Fibroblast of the aortic adventitia (primary cell): ENCODE data around the gene PSMD4. TPM values are rescaled to one million over a fixed set of nuclear protein-coding genes. Genes with fewer than 3 reads are reported as not detected.
A peak's percentile ranks its signal among the peaks of the same experiment; 100 is the strongest.

ENCODE experiments used
- DNase-seq: peaks from one replicate; pipeline ENCODE4 v3.0.0-alpha.2; 2010; ENCODE audit warnings: low read depth
- H3K4me3 ChIP-seq: 2 replicates; pipeline ENCODE4 v1.5.1; 2011; ENCODE audit warnings: low read depth, mild to moderate bottlenecking, control low read depth, low read length, moderate library complexity
- total RNA-seq: library from RNA; depleted of rRNA; stranded (reverse); fragments of >200 nt; gene quantifications from 2 replicates; pipeline ENCODE4 v1.2.3, GENCODE V29; 2012; ENCODE audit warnings: low replicate concordance
- TF ChIP-seq, protein P1 (sequence below): IDR thresholded peaks from 2 replicates; pipeline ENCODE4 v1.5.1; 2011; ENCODE audit warnings: mild to moderate bottlenecking, low read length, control low read depth, inconsistent platforms; ENCODE audit not compliant: insufficient read depth

The PSMD4 gene
- total RNA-seq, 1 donor: 111 TPM

DNA sequence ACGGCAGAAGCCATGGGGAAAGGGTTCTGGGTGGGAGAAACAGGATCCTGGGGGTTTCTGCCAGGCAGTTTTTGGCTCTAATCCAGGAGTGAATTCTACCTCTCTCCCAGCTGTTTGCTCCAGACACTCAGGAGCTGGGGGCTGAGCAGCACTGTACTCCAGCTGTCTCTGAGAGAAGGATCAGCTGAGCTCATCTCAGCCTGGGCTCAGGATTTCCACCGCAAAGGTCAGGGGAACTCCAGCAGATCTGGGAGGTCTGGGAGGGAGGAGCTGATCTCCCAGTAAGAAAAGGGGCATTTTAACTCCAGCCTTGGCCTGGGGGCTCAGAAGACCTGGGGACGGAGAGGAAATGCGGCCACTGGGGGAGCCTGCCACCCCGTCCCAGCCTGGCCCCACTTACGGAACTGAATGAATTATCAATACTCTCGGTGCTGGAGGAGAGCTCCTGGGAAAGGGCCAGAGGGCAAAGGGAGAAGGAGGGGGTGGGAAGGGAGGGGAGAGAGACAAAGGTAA lies 55.3 kb downstream of the PSMD4 start:
- TF ChIP-seq, protein P1, sequence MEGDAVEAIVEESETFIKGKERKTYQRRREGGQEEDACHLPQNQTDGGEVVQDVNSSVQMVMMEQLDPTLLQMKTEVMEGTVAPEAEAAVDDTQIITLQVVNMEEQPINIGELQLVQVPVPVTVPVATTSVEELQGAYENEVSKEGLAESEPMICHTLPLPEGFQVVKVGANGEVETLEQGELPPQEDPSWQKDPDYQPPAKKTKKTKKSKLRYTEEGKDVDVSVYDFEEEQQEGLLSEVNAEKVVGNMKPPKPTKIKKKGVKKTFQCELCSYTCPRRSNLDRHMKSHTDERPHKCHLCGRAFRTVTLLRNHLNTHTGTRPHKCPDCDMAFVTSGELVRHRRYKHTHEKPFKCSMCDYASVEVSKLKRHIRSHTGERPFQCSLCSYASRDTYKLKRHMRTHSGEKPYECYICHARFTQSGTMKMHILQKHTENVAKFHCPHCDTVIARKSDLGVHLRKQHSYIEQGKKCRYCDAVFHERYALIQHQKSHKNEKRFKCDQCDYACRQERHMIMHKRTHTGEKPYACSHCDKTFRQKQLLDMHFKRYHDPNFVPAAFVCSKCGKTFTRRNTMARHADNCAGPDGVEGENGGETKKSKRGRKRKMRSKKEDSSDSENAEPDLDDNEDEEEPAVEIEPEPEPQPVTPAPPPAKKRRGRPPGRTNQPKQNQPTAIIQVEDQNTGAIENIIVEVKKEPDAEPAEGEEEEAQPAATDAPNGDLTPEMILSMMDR: no peak
- peak; percentile 38 for DNase-seq
- H3K4me3 ChIP-seq: no peak overlapping the region

DNA sequence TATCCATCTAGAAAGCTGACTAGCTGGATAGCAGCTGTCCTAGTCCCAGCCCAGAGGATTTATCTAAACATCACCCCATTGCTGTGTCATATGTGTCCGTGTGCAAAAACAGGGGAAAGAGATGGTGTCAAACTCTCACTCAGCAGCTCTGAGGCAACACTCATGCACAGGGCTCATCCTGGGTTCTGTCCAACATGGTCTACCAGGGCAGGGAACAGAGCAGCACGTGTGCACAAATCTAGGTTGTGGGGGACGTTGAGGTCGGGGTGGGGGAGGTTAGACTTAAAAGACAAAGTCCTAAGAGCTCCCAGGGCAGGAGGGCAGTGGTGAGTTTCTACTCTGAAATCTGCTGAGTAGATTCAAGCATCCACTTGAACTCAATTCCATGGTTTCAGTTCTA lies 56.5 kb downstream of the PSMD4 start:
- TF ChIP-seq, protein P1: no peak
- H3K4me3 ChIP-seq: no peak overlapping the region
- no peak for DNase-seq

DNA sequence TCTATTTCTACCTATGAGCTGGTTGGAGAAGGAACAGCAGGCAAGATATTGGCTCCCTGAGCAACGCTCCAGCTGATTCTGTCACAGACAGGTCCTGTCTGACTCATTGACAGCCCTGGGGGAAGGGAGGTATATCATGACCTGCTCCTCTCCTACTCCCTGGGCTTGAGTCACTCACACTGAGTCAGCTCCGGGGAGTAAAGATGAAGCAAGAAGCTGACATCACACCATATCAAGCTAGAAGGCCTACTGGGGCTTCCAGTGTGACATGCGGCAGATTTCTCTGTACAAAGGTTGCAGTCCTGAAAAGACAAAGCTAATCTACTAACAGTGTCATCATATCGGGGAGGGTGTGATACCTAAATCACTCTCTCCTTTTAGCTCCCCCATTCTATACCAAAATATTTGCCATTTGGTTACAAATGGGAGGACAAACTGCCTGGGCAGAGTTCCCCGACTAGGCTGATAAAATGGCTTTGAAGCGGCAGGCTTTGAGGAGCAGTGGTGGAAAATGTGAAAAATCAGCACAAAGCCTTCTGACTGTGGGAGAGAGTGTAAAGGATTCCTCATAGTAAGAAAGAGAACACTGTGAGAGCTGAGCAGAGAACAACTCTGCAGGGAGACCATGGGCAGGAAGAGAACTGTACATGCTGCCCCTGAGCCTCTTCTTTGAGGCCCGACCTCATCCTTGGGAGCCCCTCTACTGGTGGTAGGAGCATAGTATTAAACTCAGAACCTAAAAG lies 57.2 kb downstream of the PSMD4 start:
- DNase-seq: peak; percentile 98
- TF ChIP-seq, protein P1: no peak
- no peak overlapping the region for H3K4me3 ChIP-seq

DNA sequence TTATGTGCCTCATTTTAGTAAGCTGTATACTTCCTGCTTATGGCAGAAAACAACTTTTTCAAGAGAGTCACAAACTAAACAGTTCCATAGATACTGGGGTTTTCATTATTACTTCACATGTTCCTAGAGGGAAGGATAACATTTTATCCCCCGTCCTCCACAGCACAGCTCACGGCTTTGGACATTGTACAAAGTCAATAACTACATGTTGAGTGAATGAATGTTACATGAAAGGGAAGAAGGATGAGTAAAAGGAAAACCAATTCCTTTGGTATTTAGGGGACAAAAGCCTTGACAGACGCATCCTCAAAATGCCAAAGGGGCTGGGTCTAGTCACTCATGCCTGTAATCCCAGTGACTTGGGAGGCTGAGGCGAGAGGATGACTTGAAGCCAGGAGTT lies 57.9 kb downstream of the PSMD4 start:
- H3K4me3 ChIP-seq: no peak overlapping the region
- DNase-seq: no peak
- TF ChIP-seq, protein P1: no peak

DNA sequence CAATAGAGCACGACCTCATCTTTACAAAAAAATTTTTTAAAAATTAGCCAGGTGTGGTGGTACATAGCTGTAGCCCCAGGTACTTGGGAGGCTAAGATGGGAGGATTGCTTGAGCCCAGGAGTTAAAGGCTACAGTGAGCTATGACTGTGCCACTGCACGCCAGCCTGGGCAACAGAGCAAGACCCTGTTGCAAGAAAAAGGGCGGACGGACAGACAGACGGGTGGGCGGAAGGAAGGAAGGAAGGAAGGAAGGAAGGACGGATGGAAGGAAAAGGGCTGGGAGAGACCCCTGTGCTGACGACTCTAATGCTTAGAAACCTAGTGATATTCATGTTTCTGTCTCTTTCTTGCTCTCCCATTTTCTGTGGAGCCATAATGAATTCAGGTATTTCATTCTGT lies 58.3 kb downstream of the PSMD4 start:
- DNase-seq: no peak

DNA sequence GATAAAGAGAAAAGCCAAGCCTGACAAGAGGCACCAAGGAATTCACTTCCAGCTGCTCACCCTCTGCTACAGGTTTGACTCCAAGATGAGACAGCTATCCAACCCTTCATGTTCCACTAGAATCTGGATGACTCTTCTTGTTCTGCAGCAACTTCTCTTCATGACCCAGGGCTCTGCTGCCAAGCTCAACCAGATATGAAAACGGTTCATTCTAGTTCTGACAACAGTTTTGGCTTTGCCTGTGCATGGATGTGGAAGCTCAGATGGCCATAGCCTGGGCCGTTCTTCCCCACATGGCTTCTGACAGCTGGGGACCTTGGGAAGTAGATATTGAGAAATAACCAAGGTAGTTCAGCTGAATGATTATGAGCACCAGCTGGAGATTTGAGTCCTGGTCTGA lies 59.0 kb downstream of the PSMD4 start:
- H3K4me3 ChIP-seq: no peak overlapping the region
- peak; percentile 63 for DNase-seq

More for the DNA sequence above, 58.3 kb downstream of the PSMD4 start:
- TF ChIP-seq, protein P1: no peak
- no peak overlapping the region for H3K4me3 ChIP-seq

More for the DNA sequence above, 59.0 kb downstream of the PSMD4 start:
- TF ChIP-seq, protein P1: no peak
